GM20431 (cell line): ENCODE measurements around the gene VSIR.

ENCODE experiments used
- in situ Hi-C: fragments of 300-500 bp; cut with MseI, MboI; formaldehyde crosslinking; loops from one replicate; pipeline ENCODE4 v1.15.0; 2020; ENCODE audit warnings: low sequenced_read_pairs; ENCODE audit not compliant: unreplicated experiment

The VSIR gene

GRCh38 chr10:71739358-71739900, 33.9 kb downstream of the VSIR start:
- in situ Hi-C loops, result no loop called here

- in situ Hi-C loops, result no loop called here
Observed at GRCh38 chr10:71737834-71738197, 35.5 kb downstream of the VSIR start.

GRCh38 chr10:71737001-71737833, 36.1 kb downstream of the VSIR start:
- in situ Hi-C loops, result no loop called here

GRCh38 chr10:71736570-71736952, 36.8 kb downstream of the VSIR start:
- in situ Hi-C loops, result no loop called here

DNA sequence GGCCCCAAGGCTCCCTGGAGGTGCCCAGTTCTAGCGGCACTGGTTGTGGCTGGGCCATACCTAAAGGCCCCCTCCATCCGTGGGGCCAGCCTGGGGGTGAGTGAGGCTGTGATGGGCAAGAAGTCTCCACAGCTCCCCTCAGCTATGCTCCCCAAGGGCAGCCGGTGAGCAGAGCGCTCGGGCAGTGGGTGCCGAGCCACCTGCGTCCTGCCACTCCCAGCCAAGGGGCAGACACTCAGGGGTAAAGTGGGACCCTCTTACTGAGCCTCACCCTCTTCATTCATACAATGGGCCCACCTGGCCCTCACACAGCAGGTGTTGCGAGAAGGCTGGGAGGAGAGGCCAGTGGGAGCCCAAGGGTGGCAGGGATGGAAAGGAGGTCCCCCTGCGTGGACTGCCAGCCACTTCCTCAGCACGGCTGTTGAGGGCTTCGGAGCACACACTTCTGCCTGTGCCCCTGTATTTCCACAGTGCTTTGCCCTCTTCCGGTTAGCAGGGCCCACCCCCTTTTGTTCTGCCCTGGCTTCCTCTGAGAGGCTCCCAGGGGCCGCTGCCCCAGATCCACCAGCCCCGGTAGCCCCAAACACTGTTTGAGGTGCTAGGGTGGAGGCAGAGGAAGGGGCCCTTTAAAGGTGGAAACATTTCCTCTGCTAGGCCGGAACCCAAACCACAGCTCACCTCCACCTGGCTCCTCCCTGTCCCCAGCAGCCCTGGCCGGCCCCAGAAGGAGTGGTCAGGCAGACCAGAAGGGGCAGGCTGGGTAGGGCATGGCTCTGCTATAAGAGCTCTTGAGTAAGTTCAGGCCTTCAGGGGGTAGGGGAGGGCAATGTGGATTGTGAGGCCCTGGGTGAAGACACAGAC, 37.4 kb downstream of the VSIR start:
- in situ Hi-C loops, result no loop called here

GRCh38 chr10:71734797-71735196, 38.5 kb downstream of the VSIR start:
- in situ Hi-C loops, result no loop called here

DNA sequence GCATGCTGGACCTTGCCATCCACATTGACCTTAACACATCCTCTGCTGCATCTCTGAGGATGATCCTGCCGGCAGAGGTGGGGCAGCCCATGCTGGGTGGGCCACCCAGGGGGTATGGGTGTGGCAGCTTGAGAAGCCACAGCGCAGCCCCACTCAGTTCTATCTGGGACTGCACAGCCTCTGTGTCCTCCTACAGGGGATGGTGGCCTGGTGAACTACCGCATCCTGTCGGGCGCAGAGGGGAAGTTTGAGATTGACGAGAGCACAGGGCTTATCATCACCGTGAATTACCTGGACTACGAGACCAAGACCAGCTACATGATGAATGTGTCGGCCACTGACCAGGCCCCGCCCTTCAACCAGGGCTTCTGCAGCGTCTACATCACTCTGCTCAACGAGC, 41.5 kb downstream of the VSIR start:
- in situ Hi-C loops, result no loop called here

DNA sequence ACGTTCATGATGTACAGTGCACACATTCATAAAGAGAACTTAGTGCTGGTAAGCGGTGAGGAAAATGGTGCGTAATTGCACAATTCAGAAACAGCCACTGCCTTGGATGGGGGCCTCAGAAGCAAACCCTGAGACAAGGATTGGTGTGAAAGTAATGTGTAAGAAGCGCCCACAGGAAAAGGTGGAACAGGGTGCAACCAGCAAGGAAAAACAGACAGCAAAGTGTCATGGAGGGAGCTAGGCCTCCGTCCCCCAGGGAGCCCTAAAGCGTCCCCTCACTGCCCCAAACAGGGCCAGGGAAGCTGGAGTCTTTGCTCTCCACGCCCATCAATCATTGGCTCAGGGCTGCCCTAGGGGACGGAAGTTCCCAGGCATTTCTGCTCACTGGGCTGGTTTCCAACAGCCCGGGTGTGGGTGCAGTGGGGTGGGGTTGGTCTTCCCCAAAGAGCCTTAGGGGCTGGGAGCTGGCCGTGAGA, 44.1 kb downstream of the VSIR start:
- in situ Hi-C loops, result no loop called here

DNA sequence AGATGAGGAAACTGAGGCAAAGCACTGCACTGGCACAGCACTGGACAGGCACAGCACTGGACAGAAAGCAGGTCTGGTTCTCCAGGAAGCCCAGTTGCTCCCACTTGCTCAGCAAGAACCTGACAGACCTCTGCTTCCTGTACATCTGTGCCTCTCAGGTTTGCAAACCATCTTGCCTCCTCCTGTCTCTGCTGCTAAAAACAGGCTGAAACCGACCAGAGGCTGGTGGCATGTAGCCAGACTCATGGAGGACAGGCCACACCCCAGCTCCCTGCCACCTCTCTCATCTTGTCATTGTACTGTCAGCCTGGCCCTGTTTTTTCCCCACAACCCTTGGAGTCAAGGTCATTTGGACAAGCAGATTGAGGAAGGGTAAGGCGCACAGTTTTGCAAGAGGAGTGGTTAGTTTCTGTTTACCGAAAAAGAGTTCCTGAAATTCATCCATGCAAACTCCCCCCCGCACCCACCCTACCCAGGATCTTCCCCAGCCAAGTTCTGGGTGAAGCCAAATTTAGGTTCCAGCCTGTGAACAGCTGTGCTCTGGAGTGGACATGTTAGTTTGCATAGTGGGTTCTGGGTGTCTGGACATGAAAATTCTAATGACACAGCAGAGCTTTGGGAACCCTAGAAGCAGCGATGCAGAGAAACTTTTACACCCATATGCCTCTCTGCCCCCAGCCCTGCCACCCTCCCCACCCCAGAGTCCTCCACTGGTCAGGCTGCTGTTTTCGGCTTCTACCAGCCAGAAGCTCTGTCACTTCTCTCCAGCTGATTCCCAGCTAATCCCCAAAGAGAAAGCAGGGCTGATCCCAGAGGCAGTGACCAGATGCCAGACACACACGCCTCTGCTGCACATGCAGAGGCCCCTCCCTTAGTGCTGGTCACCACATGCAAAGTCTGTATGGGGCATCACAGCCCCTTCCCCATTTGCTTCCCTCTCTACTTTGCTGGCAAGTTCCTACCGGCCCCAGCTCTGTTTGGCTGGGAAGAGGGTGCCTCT, 45.3 kb downstream of the VSIR start:
- in situ Hi-C loops, result no loop called here

- in situ Hi-C loops, result no loop called here
Observed at GRCh38 chr10:71727105-71727737, 46.1 kb downstream of the VSIR start.

GRCh38 chr10:71726580-71727104, 46.7 kb downstream of the VSIR start:
- in situ Hi-C loops, result no loop called here

DNA sequence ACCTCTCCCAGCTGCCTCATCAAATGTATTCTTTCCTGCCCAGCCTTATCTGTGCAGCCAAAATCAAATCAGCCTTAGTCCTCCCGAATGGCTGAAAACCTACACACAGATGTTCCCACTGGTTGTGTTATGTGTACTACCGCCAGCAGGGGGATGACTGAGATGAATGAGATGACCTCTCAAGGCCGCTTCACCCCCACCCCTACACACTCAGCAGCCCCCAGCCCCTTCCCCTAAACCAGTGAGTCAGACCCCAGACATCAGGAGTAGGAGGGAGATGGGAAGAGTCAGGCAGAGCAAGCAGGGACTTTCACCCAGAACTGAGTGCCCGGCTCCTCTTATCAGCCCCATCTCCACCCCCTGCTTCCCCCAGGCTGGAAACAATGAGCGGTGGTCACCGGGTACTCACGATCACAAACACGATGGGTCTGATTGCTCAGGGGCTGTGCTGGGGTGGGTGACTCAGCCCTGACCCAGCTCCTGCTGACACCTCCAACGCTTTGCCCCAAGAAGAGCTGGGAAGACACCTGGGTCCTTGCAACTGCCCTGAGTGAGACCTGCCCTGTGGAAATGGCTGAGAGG, 47.2 kb downstream of the VSIR start:
- in situ Hi-C loops, result no loop called here

- in situ Hi-C loops, result no loop called here
Observed at GRCh38 chr10:71725249-71725648, 48.1 kb downstream of the VSIR start.

DNA sequence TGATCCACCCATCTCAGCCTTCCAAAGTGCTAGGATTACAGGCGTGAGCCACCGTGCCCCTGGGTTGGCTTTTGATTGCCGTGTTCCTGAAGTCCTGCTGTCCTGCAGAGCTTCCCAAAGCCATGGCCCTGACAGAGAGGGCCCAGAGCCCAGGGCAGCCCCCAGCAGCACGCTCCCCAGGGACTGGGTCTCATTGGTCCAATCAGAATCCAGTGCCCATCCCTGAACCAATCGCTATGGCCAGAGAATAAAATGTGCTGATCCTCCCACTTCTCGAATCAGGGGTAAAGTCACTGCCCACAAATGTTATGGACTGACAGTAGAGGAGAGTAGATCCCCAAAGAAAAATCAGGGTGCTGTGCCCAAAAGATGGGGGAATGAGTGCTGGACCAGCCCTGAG, 48.8 kb downstream of the VSIR start:
- in situ Hi-C loops, result loop anchor here (25.0 kb wide), 1 partner anchor 412 kb away; the partner anchor contains the start of gene SLC29A3

DNA sequence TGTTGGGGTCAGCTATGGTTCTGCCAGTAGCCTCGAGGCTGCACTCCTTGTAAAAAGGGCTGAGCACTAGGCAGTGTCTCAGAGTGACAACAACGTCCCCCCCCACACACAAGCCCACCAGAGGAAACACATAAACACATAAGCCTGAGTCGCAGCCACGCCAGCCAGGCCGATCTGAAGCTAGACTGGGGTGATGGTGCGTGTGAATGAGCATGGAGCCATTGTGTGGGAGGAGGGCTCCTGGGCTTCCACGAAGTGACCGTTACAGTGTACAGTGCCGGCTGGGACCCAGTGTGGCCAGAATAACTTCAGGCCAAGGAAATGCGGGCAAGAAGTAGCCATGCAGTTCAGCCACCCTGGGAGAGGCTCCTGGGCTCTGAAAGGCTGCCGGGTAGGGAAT, 50.0 kb downstream of the VSIR start:
- in situ Hi-C loops, result loop anchor here (25.0 kb wide), 1 partner anchor 411 kb away; the partner anchor contains the start of gene SLC29A3

- in situ Hi-C loops, result loop anchor here (25.0 kb wide), 1 partner anchor 411 kb away; the partner anchor contains the start of gene SLC29A3
Observed at GRCh38 chr10:71722849-71723248, 50.5 kb downstream of the VSIR start.

DNA sequence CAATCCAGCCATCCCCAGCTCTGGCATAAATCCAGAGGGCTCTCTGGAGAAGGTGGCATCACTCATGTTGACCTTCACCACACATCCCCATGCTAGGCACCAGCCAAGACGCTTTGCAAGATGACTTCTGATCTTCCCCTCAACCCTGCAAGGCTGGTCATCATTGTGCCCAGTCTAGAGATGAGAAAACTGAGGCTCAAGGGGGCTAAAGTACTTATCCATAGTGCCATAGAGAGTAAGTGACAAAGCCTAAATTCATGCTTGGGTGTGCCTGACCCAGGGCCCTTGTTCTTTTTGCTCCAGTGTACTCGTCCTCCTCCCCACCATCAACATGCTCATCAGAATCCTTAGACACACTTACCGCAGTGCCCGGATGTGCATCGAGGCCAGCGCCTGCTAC, 52.0 kb downstream of the VSIR start:
- in situ Hi-C loops, result loop anchor here (25.0 kb wide), 1 partner anchor 409 kb away; the partner anchor contains the start of gene SLC29A3

DNA sequence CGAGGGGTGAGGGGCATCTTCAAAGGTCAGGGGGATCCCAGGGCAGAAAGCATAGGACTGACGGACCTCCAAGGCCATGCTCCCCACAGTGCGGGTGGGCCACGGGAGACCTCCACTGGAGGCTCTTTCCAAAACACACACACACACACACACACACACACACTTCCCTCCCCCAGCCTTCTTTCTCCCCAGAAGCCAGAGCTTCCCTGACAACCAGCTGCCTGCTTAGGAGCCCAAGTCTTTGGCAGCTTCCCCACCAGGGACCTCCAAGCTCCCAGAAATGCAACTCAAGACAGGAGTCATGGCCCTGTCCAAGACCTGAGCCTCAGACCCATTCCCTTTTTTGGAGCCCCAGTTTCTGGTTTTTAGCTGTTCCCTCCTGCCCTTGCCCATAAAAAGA, 53.0 kb downstream of the VSIR start:
- in situ Hi-C loops, result loop anchor here (25.0 kb wide), 1 partner anchor 408 kb away; the partner anchor contains the start of gene SLC29A3
